Measurements from ENCODE around the gene GALNT14. TPM values are rescaled to one million over a fixed set of nuclear protein-coding genes. Genes with fewer than 3 reads are reported as not detected.

Gene GALNT14
- total RNA-seq, 1 donor from 2014 or later = 54.6 TPM

DNA sequence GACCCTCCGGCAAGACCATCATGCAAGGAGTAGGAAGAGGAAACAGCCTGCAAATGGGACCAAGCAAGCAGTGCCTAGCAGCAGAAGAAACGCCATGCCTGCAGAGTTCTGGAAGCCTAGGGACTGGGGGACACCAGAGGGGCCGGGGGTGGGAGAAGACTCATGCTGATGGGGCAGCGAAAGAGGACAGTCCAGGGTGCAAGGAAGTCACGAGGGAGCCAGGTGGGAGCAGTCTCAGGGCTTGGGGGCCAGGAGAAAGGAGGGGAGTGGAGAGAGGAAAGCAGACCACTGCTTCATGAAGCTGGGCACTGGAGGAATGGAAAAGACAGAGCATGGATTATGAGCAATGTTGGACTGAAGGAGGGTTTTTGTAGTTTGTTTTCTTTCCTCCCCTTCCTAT is 211.6 kb downstream of the GALNT14 start:
- no peak overlapping the region for H3K4me3 ChIP-seq (ENCODE audit: low read depth, low read length)
- H3K27me3 ChIP-seq (ENCODE audit: control insufficient read depth, insufficient read depth, low read length) = no peaks in the 10 kb centered on the region
- no peak for DNase-seq (ENCODE audit: low read depth)
- no peaks in the 10 kb centered on the region for H3K36me3 ChIP-seq (ENCODE audit: control insufficient read depth, insufficient read depth, low read length)
- TF ChIP-seq, protein P1, sequence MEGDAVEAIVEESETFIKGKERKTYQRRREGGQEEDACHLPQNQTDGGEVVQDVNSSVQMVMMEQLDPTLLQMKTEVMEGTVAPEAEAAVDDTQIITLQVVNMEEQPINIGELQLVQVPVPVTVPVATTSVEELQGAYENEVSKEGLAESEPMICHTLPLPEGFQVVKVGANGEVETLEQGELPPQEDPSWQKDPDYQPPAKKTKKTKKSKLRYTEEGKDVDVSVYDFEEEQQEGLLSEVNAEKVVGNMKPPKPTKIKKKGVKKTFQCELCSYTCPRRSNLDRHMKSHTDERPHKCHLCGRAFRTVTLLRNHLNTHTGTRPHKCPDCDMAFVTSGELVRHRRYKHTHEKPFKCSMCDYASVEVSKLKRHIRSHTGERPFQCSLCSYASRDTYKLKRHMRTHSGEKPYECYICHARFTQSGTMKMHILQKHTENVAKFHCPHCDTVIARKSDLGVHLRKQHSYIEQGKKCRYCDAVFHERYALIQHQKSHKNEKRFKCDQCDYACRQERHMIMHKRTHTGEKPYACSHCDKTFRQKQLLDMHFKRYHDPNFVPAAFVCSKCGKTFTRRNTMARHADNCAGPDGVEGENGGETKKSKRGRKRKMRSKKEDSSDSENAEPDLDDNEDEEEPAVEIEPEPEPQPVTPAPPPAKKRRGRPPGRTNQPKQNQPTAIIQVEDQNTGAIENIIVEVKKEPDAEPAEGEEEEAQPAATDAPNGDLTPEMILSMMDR (IDR thresholded peaks at IDR 0.05; ENCODE audit: insufficient read depth, low read length, poor library complexity, severe bottlenecking) = no peak

DNA sequence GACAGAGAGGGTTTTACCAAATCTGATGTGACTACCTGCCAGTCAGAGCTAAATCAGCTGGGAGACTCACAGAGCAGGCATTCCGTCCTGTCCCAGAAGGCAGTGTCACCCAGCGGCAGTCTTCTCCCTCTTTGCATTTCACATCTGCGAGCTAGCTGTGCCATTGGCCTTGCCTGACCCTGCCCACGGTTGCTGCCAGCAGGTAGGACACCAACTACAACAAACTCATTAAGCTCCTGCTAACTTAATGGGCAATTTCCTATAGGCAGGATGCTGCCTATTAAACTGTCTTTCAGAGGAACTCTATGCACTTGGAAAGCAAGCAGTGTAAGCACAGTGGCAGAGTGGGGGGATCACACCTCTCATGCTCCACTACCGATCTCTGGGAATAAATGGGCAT is 214.6 kb downstream of the GALNT14 start:
- TF ChIP-seq, protein P1 (IDR thresholded peaks at IDR 0.05; ENCODE audit: insufficient read depth, low read length, poor library complexity, severe bottlenecking) = no peak
- Histone ChIP-seq H3K36me3 (ENCODE audit: control insufficient read depth, insufficient read depth, low read length) (peaks cover 2% of the 10 kb centered on the region), H3K4me3 (ENCODE audit: low read depth, low read length) (no peak overlapping the region), H3K27me3 (ENCODE audit: control insufficient read depth, insufficient read depth, low read length) (no peaks in the 10 kb centered on the region)
- no peak for DNase-seq (ENCODE audit: low read depth)

DNA sequence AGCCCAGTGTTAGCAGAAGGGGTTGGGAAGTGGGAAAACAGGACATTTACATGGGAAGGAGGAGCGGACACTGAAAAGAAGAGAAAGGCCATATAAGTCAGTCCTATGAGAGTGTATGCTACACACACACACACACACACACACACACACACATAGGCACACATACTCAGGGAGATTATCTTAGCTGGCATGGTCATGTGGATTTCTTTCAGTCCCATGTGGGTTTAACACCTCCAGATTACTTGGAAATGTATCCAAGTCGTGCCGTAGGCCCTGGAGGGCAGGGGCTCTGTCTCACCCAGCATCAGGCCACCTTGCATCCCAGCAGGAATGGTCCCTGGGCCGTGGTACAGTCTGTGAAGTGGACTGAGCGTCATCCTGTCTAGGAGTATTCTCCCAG is 217.7 kb downstream of the GALNT14 start:
- no peak overlapping the region for H3K4me3 ChIP-seq (ENCODE audit: low read depth, low read length)
- TF ChIP-seq, protein P1 (IDR thresholded peaks at IDR 0.05; ENCODE audit: insufficient read depth, low read length, poor library complexity, severe bottlenecking) = no peak
- H3K36me3 ChIP-seq (ENCODE audit: control insufficient read depth, insufficient read depth, low read length) = peaks cover 2% of the 10 kb centered on the region
- H3K27me3 ChIP-seq (ENCODE audit: control insufficient read depth, insufficient read depth, low read length) = no peaks in the 10 kb centered on the region
- no peak for DNase-seq (ENCODE audit: low read depth)

DNA sequence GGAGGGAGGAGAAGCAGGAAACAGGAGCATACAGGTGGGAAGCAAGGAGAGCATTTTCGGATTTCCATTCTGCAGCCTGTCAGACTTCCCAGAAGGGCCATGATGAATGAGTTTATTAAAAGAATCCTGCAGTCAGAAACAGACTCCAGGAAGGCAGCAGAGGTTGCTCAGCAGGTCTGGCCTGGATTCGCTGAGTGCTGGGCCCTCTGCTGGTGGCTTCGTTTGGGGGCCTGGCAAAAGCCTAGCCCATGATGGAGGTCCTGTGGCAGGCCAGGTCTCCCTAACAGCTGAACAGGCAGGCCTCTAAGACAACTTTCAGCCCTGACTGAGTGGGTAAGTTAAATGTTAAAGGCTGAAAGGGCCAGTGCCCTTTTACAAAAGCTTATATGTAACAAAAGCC is 222.8 kb downstream of the GALNT14 start:
- DNase-seq (ENCODE audit: low read depth) = no peak
- Histone ChIP-seq H3K4me3 (ENCODE audit: low read depth, low read length) (no peak overlapping the region), H3K36me3 (ENCODE audit: control insufficient read depth, insufficient read depth, low read length) (peaks cover 3% of the 10 kb centered on the region), H3K27me3 (ENCODE audit: control insufficient read depth, insufficient read depth, low read length) (no peaks in the 10 kb centered on the region)
- TF ChIP-seq, protein P1 (IDR thresholded peaks at IDR 0.05; ENCODE audit: insufficient read depth, low read length, poor library complexity, severe bottlenecking) = peak; percentile 68

DNA sequence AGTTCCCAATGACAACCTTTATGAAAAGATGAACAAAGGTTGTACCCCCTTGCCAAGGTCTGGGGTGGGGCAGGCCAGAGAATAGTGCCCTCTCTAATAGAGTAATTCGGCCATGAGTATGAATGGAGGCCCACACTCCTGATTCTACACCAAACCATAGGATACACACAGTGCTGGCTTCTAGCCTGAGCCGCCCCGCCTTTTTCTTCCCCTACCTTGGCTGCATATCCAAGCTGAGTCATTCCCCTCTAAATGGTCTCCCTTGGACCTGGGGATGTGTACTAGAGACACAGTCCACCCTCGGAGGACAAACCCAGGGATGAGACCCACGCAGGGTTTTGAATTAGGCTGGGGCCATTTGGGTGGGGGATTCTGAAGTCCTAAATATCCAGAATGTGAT is 223.8 kb downstream of the GALNT14 start:
- no peak overlapping the region for H3K4me3 ChIP-seq (ENCODE audit: low read depth, low read length)
- peaks cover 2% of the 10 kb centered on the region for H3K36me3 ChIP-seq (ENCODE audit: control insufficient read depth, insufficient read depth, low read length)
- TF ChIP-seq, protein P1 (IDR thresholded peaks at IDR 0.05; ENCODE audit: insufficient read depth, low read length, poor library complexity, severe bottlenecking) = no peak
- DNase-seq (ENCODE audit: low read depth) = no peak
- H3K27me3 ChIP-seq (ENCODE audit: control insufficient read depth, insufficient read depth, low read length) = no peaks in the 10 kb centered on the region

DNA sequence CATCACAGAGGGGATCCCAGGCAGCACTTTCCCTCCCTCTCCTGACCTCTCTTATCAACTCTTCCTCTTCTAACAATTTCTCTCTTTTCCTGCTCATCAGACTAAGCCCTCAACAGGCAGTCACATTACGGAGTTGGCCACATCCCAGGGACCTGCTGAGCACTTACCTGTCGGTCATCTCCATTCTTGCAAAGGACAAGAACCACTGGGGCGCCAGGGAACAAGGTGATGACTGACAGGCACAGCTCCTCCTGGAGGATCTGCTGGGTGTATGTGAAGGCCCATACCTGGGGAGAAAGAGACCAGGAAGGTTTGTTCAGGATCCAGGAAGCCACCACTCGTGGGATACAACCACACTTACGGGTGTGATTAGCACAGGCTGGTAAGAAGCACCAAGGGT is 226.2 kb downstream of the GALNT14 start:
- TF ChIP-seq, protein P1 (IDR thresholded peaks at IDR 0.05; ENCODE audit: insufficient read depth, low read length, poor library complexity, severe bottlenecking) = no peak
- no peak for DNase-seq (ENCODE audit: low read depth)
- Histone ChIP-seq H3K4me3 (ENCODE audit: low read depth, low read length) (no peak overlapping the region), H3K36me3 (ENCODE audit: control insufficient read depth, insufficient read depth, low read length) (peaks cover 2% of the 10 kb centered on the region), H3K27me3 (ENCODE audit: control insufficient read depth, insufficient read depth, low read length) (no peaks in the 10 kb centered on the region)

Data from kidney epithelial cell (primary cell).